Gastroesophageal sphincter (tissue), 3 donors: ENCODE results near the gene SKIC2.

Source experiments
- CTCF ChIP-seq, 4 experiments: fragments of 200-600 bp in 2 of 4; fragments of 450-650 bp in 2 of 4; sonication (generic) in 1 of 4; IDR thresholded peaks; one replicate each; pipeline ENCODE4 v1.5.1; 2017 to 2019; ENCODE audit warnings: antibody characterized with exemption in 4 of 4, mild to moderate bottlenecking in 2 of 4, moderate library complexity in 2 of 4
- EP300 ChIP-seq: sonication (generic); formaldehyde crosslinking; IDR thresholded peaks from one replicate; pipeline ENCODE4 v1.6.1; 2017; ENCODE audit warnings: antibody characterized with exemption, mild to moderate bottlenecking
- POLR2A ChIP-seq, 2 donors: fragments of 450-650 bp; IDR thresholded peaks; one replicate each; pipeline ENCODE4 v1.6.1; 2017; ENCODE audit warnings: antibody characterized with exemption in 2 of 2, mild to moderate bottlenecking in 2 of 2, moderate library complexity in 1 of 2

GRCh38 chr6:31971279-31971992 lies 12.5 kb downstream of the SKIC2 start:
- TF ChIP-seq EP300, result no peak
- peak in 1 of 4 experiments; percentile 20 for TF ChIP-seq CTCF (IDR thresholded peaks at IDR 0.05)
- no peak for TF ChIP-seq POLR2A (IDR thresholded peaks at IDR 0.05)
